Panc1 (cell line): Measurements from ENCODE around the gene PHEX. TPM values are rescaled to one million over a fixed set of nuclear protein-coding genes. Genes with fewer than 3 reads are reported as not detected.

ENCODE experiments used
- ATAC-seq: fragments of 200-7000 bp; cut with Tn5 transposase; 2 replicates; pipeline ENCODE4 v1.9.1; 2020; ENCODE audit warnings: mild to moderate bottlenecking, moderate library complexity
- BruUV-seq: library from RNA; stranded (reverse); fragments of 400-500 nt; replicated peaks from 2 replicates; lab custom pipeline; 2021; lab: Mats Ljungman, UMichigan
- CTCF ChIA-PET: fragments of 300-600 bp; sonication (Branson Sonifier 250); formaldehyde crosslinking; loops from one replicate; lab custom pipeline; 2022; ENCODE audit warnings: antibody characterized with exemption; lab: Charles Lee
- POLR2A ChIA-PET: fragments of 300-600 bp; sonication (Branson Sonifier 250); formaldehyde crosslinking; loops from one replicate; lab custom pipeline; 2022; ENCODE audit warnings: antibody characterized with exemption; lab: Charles Lee
- DNase-seq: peaks from one replicate; pipeline ENCODE4 v3.0.0-alpha.2; 2010; ENCODE audit warnings: low read depth, low spot score
- H3K27ac ChIP-seq: 2 replicates; pipeline ENCODE4 v1.5.1; 2011; ENCODE audit warnings: mild to moderate bottlenecking, low read length, inconsistent platforms
- H3K27me3 ChIP-seq: fragments of 200-500 bp; sonication (Bioruptor generic); 2 replicates; pipeline ENCODE4 v1.6.0; 2014; ENCODE audit warnings: low read length, inconsistent platforms; ENCODE audit not compliant: control insufficient read depth, insufficient read depth
- H3K36me3 ChIP-seq: fragments of 200-500 bp; sonication (Bioruptor generic); 2 replicates; pipeline ENCODE4 v1.5.1; 2014; ENCODE audit warnings: inconsistent platforms, mild to moderate bottlenecking, low read length, moderate library complexity; ENCODE audit not compliant: control insufficient read depth, insufficient read depth
- H3K4me1 ChIP-seq: 2 replicates; pipeline ENCODE4 v1.5.1; 2011; ENCODE audit warnings: inconsistent platforms, mild to moderate bottlenecking, low read length, moderate library complexity; ENCODE audit not compliant: control insufficient read depth, insufficient read depth
- H3K4me3 ChIP-seq, 2 experiments: 2 replicates each; pipeline ENCODE4 v1.5.1; 2011 to 2012; ENCODE audit warnings: low read depth in 2 of 2, low read length in 2 of 2, mild to moderate bottlenecking in 2 of 2, inconsistent platforms in 1 of 2, moderate library complexity in 1 of 2
- H3K9me3 ChIP-seq: fragments of 200-500 bp; sonication (Bioruptor generic); 2 replicates; pipeline ENCODE4 v1.5.1; 2014; ENCODE audit warnings: low read depth, mild to moderate bottlenecking, inconsistent platforms, low read length, moderate library complexity; ENCODE audit not compliant: control insufficient read depth, insufficient read depth
- CTCF ChIP-seq: fragments of 450-650 bp; IDR thresholded peaks from 2 replicates; pipeline ENCODE4 v1.5.1; 2017; ENCODE audit warnings: mild to moderate bottlenecking
- POLR2AphosphoS5 ChIP-seq: IDR thresholded peaks from 2 replicates; pipeline ENCODE4 v1.6.1; 2012; ENCODE audit warnings: mild to moderate bottlenecking, low read depth, low read length, moderate library complexity
- REST ChIP-seq, 2 experiments: IDR thresholded peaks; 2 replicates each; pipeline ENCODE4 v1.6.1; 2011 to 2012; ENCODE audit warnings: low read depth in 2 of 2, control low read depth in 1 of 2, low read length in 1 of 2, mild to moderate bottlenecking in 1 of 2, moderate library complexity in 1 of 2; ENCODE audit not compliant: insufficient read depth in 1 of 2
- SIN3A ChIP-seq: IDR thresholded peaks from 2 replicates; pipeline ENCODE4 v1.6.1; 2012; ENCODE audit warnings: low read depth, mild to moderate bottlenecking, low read length, moderate library complexity, borderline replicate concordance; ENCODE audit not compliant: insufficient read depth
- TCF7L2 ChIP-seq: IDR thresholded peaks from 2 replicates; pipeline ENCODE4 v1.6.1; 2011; ENCODE audit warnings: mild to moderate bottlenecking, low read depth, low read length, inconsistent platforms
- in situ Hi-C: cut with HindIII; loops from 2 replicates; pipeline ENCODE4 v1.10.0; 2016; ENCODE audit warnings: low sequenced_read_pairs, low pct_unique_long_range_greater_than_20kb
- intact Hi-C: fragments of 100-400 bp; cut with micrococcal nuclease; formaldehyde crosslinking; loops from one replicate; pipeline ENCODE4 v1.10.0; 2022; ENCODE audit not compliant: unreplicated experiment
- total RNA-seq: library from RNA; stranded (reverse); gene quantifications from one replicate; pipeline ENCODE4 v1.2.1, GENCODE V29; 2021; ENCODE audit not compliant: unreplicated experiment

Gene PHEX
- total RNA-seq, 1 experiment from 2014 or later: 0.23 TPM

DNA sequence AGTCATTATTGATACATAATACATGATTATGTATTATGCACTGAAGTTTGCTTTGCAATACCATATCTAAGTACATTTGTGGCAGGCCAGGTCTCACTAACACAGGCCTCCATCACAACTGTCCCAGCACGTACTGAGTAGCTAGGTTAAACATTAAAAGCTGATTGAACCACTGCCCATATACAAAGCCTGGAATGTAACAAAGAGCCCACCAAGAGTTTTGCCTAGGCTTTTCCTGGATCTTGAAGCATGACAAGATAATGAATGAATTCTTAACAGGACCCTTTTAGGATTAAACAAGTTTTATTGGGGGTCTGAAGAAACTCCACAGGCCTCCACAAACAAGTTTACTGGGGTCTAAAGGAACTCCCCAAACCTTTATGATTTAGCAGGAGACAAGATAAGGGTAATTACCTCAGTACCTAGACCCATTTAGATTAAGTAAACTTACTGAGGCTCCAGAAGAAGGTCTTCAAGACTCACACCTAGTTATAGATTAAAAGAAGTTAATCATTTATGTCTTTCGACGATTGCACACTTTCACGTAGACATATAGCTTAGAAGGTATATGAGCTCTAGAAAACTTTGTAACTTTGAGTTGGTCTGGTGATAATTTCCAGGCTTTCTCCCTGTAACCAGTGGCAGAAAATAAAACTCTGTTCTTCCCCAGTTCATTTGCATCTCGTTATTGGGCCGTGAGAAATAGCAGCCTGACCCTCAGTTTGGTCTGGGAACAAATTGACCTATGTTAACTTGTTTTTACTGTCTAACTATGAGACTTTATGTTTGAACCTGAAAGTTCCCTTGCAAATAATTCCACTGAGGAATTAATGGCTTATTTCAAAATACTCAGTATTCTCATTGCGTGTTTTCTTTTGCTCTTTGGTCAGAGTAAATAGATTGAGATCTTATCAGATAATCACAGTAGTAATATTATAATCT is 84.8 kb downstream of the PHEX start:
- ChIA-PET POLR2A (no interaction called here), CTCF (no interaction called here)
- H3K27me3 ChIP-seq: no peaks in the 10 kb centered on the region
- H3K9me3 ChIP-seq: no peaks in the 10 kb centered on the region
- in situ Hi-C loops: no loop called here
- H3K36me3 ChIP-seq: no peaks in the 10 kb centered on the region
- intact Hi-C loops: no loop called here
- TF ChIP-seq POLR2AphosphoS5: no peak
- TF ChIP-seq TCF7L2: no peak
- TF ChIP-seq SIN3A: no peak
- BruUV-seq: no TSS peak
- H3K4me1 ChIP-seq: no peaks in the 10 kb centered on the region
- ATAC-seq (no peak), DNase-seq (no peak)
- H3K27ac ChIP-seq: no peak overlapping the region
- no peak overlapping the region for H3K4me3 ChIP-seq

DNA sequence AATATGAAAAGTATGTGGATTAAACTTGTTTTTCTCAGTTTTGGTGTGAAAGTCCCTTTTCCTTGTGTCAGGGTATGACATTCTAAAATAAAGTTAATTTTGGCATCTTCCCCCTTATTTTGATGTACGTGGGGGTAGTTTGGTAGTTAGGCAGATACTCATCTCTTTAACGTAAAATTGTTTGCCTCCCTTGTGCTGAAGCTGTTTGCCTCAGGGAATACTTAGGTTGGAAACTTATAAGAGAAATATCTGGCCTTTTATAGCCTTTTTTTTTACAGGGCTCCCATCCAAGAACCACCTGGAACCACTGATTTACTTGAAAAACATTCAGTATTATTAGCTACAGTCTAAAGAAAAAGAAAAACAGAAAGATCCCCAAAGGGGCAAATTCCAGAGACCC is 85.5 kb downstream of the PHEX start:
- no peaks in the 10 kb centered on the region for H3K27me3 ChIP-seq
- no TSS peak for BruUV-seq
- no peaks in the 10 kb centered on the region for H3K36me3 ChIP-seq
- in situ Hi-C loops: no loop called here
- intact Hi-C loops: no loop called here
- ChIA-PET CTCF (no interaction called here), POLR2A (no interaction called here)
- no peak overlapping the region for H3K27ac ChIP-seq
- TF ChIP-seq REST (IDR thresholded peaks at IDR 0.05; ENCODE audit: insufficient read depth in 1 of 2, low read depth in 2 of 2, low read length in 1 of 2) (no peak), TCF7L2 (no peak), SIN3A (no peak), POLR2AphosphoS5 (no peak), CTCF (no peak)
- H3K4me1 ChIP-seq: no peaks in the 10 kb centered on the region
- DNase-seq (no peak), ATAC-seq (no peak)
- H3K4me3 ChIP-seq: no peak overlapping the region
- no peaks in the 10 kb centered on the region for H3K9me3 ChIP-seq
